PFSK-1 (cell line): Measurements from ENCODE around the gene RPS6KA2.

ENCODE experiments used
- FOXP2 ChIP-seq: optimal IDR thresholded peaks from 2 replicates; pipeline ENCODE3; 2011; ENCODE audit warnings: borderline replicate concordance, control low read depth, inconsistent platforms; ENCODE audit not compliant: insufficient read depth; ENCODE audit errors: extremely low read length, extremely low read depth
- POLR2AphosphoS5 ChIP-seq: IDR thresholded peaks from 2 replicates; pipeline ENCODE4 v1.6.1; 2012; ENCODE audit warnings: low read depth, mild to moderate bottlenecking, control low read depth, low read length, moderate library complexity
- REST ChIP-seq, 2 experiments: IDR thresholded peaks; 2 replicates each; pipeline versions ENCODE4 v1.6.1 to v1.8.0; 2011 to 2012; ENCODE audit warnings: low read depth in 2 of 2, low read length in 2 of 2, control low read depth in 1 of 2, inconsistent platforms in 1 of 2, mild to moderate bottlenecking in 1 of 2, moderate library complexity in 1 of 2; ENCODE audit not compliant: insufficient read depth in 1 of 2
- SIN3A ChIP-seq: IDR thresholded peaks from 2 replicates; pipeline ENCODE4 v1.6.1; 2012; ENCODE audit warnings: mild to moderate bottlenecking, low read length, moderate library complexity, borderline replicate concordance; ENCODE audit not compliant: insufficient read depth
- TAF1 ChIP-seq: IDR thresholded peaks from 2 replicates; pipeline ENCODE4 v1.6.1; 2012; ENCODE audit warnings: low read length, control low read depth, borderline replicate concordance; ENCODE audit not compliant: insufficient read depth

RPS6KA2 gene

GRCh38 chr6:166596776-166597507 is 30.1 kb downstream of the RPS6KA2 start:
- no peak for TF ChIP-seq REST (IDR thresholded peaks at IDR 0.05; ENCODE audit: insufficient read depth in 1 of 2, low read depth in 2 of 2, low read length in 2 of 2)
- TF ChIP-seq TAF1: no peak
- no peak for TF ChIP-seq POLR2AphosphoS5
- TF ChIP-seq SIN3A: no peak
- no peak for TF ChIP-seq FOXP2

GRCh38 chr6:166595949-166596348 is 31.1 kb downstream of the RPS6KA2 start:
- TF ChIP-seq FOXP2 (no peak), SIN3A (no peak), POLR2AphosphoS5 (no peak), TAF1 (no peak), REST (IDR thresholded peaks at IDR 0.05; ENCODE audit: insufficient read depth in 1 of 2, low read depth in 2 of 2, low read length in 2 of 2) (no peak)

GRCh38 chr6:166595061-166595780 is 31.8 kb downstream of the RPS6KA2 start:
- no peak for TF ChIP-seq TAF1
- no peak for TF ChIP-seq SIN3A
- TF ChIP-seq REST (IDR thresholded peaks at IDR 0.05; ENCODE audit: insufficient read depth in 1 of 2, low read depth in 2 of 2, low read length in 2 of 2): no peak
- TF ChIP-seq POLR2AphosphoS5: no peak
- no peak for TF ChIP-seq FOXP2

- TF ChIP-seq FOXP2 (no peak), TAF1 (no peak), REST (IDR thresholded peaks at IDR 0.05; ENCODE audit: insufficient read depth in 1 of 2, low read depth in 2 of 2, low read length in 2 of 2) (no peak), POLR2AphosphoS5 (no peak), SIN3A (no peak)
Observed at GRCh38 chr6:166592821-166593220, 34.2 kb downstream of the RPS6KA2 start.
